Trophoblast cell (in vitro differentiated cells and primary cell): ENCODE results near the gene NLE1.
"Not testable (repeated sequence)": the region's sequence is repeated elsewhere in the genome, so short reads cannot be mapped to it uniquely, and the experiment has no call there.

ENCODE experiments used
- DNase-seq, 2 donors: peaks; one replicate each; pipeline ENCODE4 v3.0.0-alpha.2; 2016
- H2AFZ ChIP-seq: 2 replicates; pipeline ENCODE4 v1.6.1; 2013; ENCODE audit warnings: low read length, moderate library complexity, mild to moderate bottlenecking; ENCODE audit not compliant: insufficient read depth, poor library complexity
- H2AK5ac ChIP-seq: 2 replicates; pipeline ENCODE4 v1.6.1; 2013; ENCODE audit warnings: mild to moderate bottlenecking, low read length
- H2BK120ac ChIP-seq: 2 replicates; pipeline ENCODE4 v1.6.1; 2013; ENCODE audit warnings: low read length, mild to moderate bottlenecking, moderate library complexity; ENCODE audit not compliant: insufficient read depth, poor library complexity
- H2BK12ac ChIP-seq: 2 replicates; pipeline ENCODE4 v1.6.1; 2013; ENCODE audit warnings: mild to moderate bottlenecking, low read length, moderate library complexity
- H2BK5ac ChIP-seq: 2 replicates; pipeline ENCODE4 v1.6.1; 2013; ENCODE audit warnings: low read length, low read depth, moderate library complexity, mild to moderate bottlenecking; ENCODE audit not compliant: poor library complexity
- H3K14ac ChIP-seq: 2 replicates; pipeline ENCODE4 v1.6.1; 2013; ENCODE audit warnings: mild to moderate bottlenecking, low read length
- H3K18ac ChIP-seq: 2 replicates; pipeline ENCODE4 v1.6.1; 2013; ENCODE audit warnings: mild to moderate bottlenecking, low read length
- H3K23ac ChIP-seq: 2 replicates; pipeline ENCODE4 v1.6.1; 2013; ENCODE audit warnings: low read length
- H3K27ac ChIP-seq: 2 replicates; pipeline ENCODE4 v1.5.1; 2013; ENCODE audit warnings: low read depth, mild to moderate bottlenecking, inconsistent platforms, low read length, moderate library complexity
- H3K27me3 ChIP-seq: 2 replicates; pipeline ENCODE4 v1.6.1; 2013; ENCODE audit warnings: inconsistent platforms, mild to moderate bottlenecking, low read length, moderate library complexity; ENCODE audit not compliant: insufficient read depth
- H3K36me3 ChIP-seq, 2 experiments: 1 replicate in 1 of 2; 2 replicates in 1 of 2; pipeline ENCODE4 v1.6.1; 2013; ENCODE audit warnings: low read length in 2 of 2, mild to moderate bottlenecking in 2 of 2, moderate library complexity in 1 of 2; ENCODE audit not compliant: insufficient read depth in 2 of 2, control insufficient read depth in 1 of 2
- H3K4ac ChIP-seq: 2 replicates; pipeline ENCODE4 v1.6.1; 2013; ENCODE audit warnings: low read depth, mild to moderate bottlenecking, low read length, moderate library complexity
- H3K4me1 ChIP-seq, 2 experiments: 1 replicate in 1 of 2; 2 replicates in 1 of 2; pipeline ENCODE4 v1.6.1; 2013; ENCODE audit warnings: low read length in 2 of 2, mild to moderate bottlenecking in 2 of 2, moderate library complexity in 1 of 2; ENCODE audit not compliant: insufficient read depth in 2 of 2, control insufficient read depth in 1 of 2
- H3K4me2 ChIP-seq: 2 replicates; pipeline ENCODE4 v1.6.1; 2013; ENCODE audit warnings: inconsistent platforms, mild to moderate bottlenecking, low read length, moderate library complexity
- H3K4me3 ChIP-seq: 2 replicates; pipeline ENCODE4 v1.5.1; 2013; ENCODE audit warnings: mild to moderate bottlenecking, low read depth, low read length, inconsistent platforms
- H3K79me1 ChIP-seq: one replicate; pipeline ENCODE4 v1.6.1; 2013; ENCODE audit warnings: low read length
- H3K79me2 ChIP-seq: 2 replicates; pipeline ENCODE4 v1.6.1; 2013; ENCODE audit warnings: low read length, mild to moderate bottlenecking; ENCODE audit not compliant: control insufficient read depth, insufficient read depth, poor library complexity
- H3K9ac ChIP-seq: 2 replicates; pipeline ENCODE4 v1.6.1; 2013; ENCODE audit warnings: mild to moderate bottlenecking, low read length
- H3K9me3 ChIP-seq: 2 replicates; pipeline ENCODE4 v1.6.1; 2013; ENCODE audit warnings: low read depth, mild to moderate bottlenecking, control low read depth, inconsistent platforms, low read length; ENCODE audit not compliant: insufficient read depth
- H4K12ac ChIP-seq: 2 replicates; pipeline ENCODE4 v1.6.1; 2013; ENCODE audit warnings: low read depth, mild to moderate bottlenecking, low read length, moderate library complexity
- H4K8ac ChIP-seq: 2 replicates; pipeline ENCODE4 v1.6.1; 2013; ENCODE audit warnings: low read depth, mild to moderate bottlenecking, low read length, moderate library complexity
- H4K91ac ChIP-seq: one replicate; pipeline ENCODE4 v1.6.1; 2013; ENCODE audit warnings: low read depth, mild to moderate bottlenecking, low read length, moderate library complexity
- WGBS: extraction: QIAGEN DNeasy Blood & Tissue Kit; methylation state at CpG from one replicate; pipeline ENCODE4 v1.1.7; 2013; ENCODE audit warnings: missing lambda C conversion rate; ENCODE audit not compliant: insufficient read length, insufficient coverage; ENCODE audit errors: extremely low coverage; 5-methylcytosine and 5-hydroxymethylcytosine counted together

NLE1 gene

GRCh38 chr17:35151080-35151479, 9.0 kb upstream of the NLE1 start:
- not testable (repeated sequence) for H3K9me3 ChIP-seq, H3K4ac ChIP-seq, H3K79me2 ChIP-seq, H3K9ac ChIP-seq, H2BK12ac ChIP-seq, H2AFZ ChIP-seq, H2BK5ac ChIP-seq, H3K4me3 ChIP-seq, H2AK5ac ChIP-seq, H4K91ac ChIP-seq, H3K36me3 ChIP-seq, H4K12ac ChIP-seq, H4K8ac ChIP-seq, H3K27ac ChIP-seq, H3K14ac ChIP-seq, H2BK120ac ChIP-seq, H3K4me2 ChIP-seq, H3K18ac ChIP-seq, DNase-seq, H3K23ac ChIP-seq, H3K79me1 ChIP-seq, H3K27me3 ChIP-seq
- peaks cover 9 to 13% of the 10 kb centered on the region in 2 experiments for H3K4me1 ChIP-seq
- WGBS = no CpG with 5 or more reads among the region's 29 CpGs

- no peak for DNase-seq
- no peaks in the 10 kb centered on the region for H3K79me2 ChIP-seq
- H4K8ac ChIP-seq = no peak overlapping the region
- no peaks in the 10 kb centered on the region for H3K79me1 ChIP-seq
- H3K18ac ChIP-seq = no peak overlapping the region
- H3K27me3 ChIP-seq = no peaks in the 10 kb centered on the region
- no peak overlapping the region for H3K4me3 ChIP-seq
- H2BK120ac ChIP-seq = no peak overlapping the region
- no peak overlapping the region for H2BK5ac ChIP-seq
- H2AFZ ChIP-seq = no peak overlapping the region
- no CpG with 5 or more reads among the region's 11 CpGs for WGBS
- no peak overlapping the region for H4K12ac ChIP-seq
- H3K36me3 ChIP-seq = no peaks in the 10 kb centered on the region
- no peak overlapping the region for H4K91ac ChIP-seq
- no peak overlapping the region for H3K4ac ChIP-seq
- H3K4me2 ChIP-seq = no peak overlapping the region
- no peak overlapping the region for H3K14ac ChIP-seq
- no peak overlapping the region for H3K23ac ChIP-seq
- no peak overlapping the region for H3K9ac ChIP-seq
- H2AK5ac ChIP-seq = no peak overlapping the region
- no peak overlapping the region for H3K27ac ChIP-seq
- H2BK12ac ChIP-seq = no peak overlapping the region
- peaks cover 9 to 13% of the 10 kb centered on the region in 2 experiments for H3K4me1 ChIP-seq
- peaks cover 7% of the 10 kb centered on the region for H3K9me3 ChIP-seq
Observed at GRCh38 chr17:35149941-35150340, 7.8 kb upstream of the NLE1 start.

GRCh38 chr17:35148144-35148543, 6.0 kb upstream of the NLE1 start:
- H3K4ac ChIP-seq = no peak overlapping the region
- no peak overlapping the region for H3K23ac ChIP-seq
- H2AK5ac ChIP-seq = no peak overlapping the region
- peak; percentile 23 to 63 for DNase-seq
- no peaks in the 10 kb centered on the region for H3K79me2 ChIP-seq
- H4K8ac ChIP-seq = no peak overlapping the region
- H3K9me3 ChIP-seq = peaks cover 4% of the 10 kb centered on the region
- no peak overlapping the region for H4K12ac ChIP-seq
- no peak overlapping the region for H3K14ac ChIP-seq
- no peak overlapping the region for H3K27ac ChIP-seq
- peaks cover 9 to 13% of the 10 kb centered on the region in 2 experiments for H3K4me1 ChIP-seq
- H3K27me3 ChIP-seq = no peaks in the 10 kb centered on the region
- no peak overlapping the region for H4K91ac ChIP-seq
- H3K9ac ChIP-seq = no peak overlapping the region
- no peak overlapping the region for H2BK5ac ChIP-seq
- H2BK12ac ChIP-seq = no peak overlapping the region
- H3K18ac ChIP-seq = no peak overlapping the region
- no peak overlapping the region for H3K4me2 ChIP-seq
- no peak overlapping the region for H2BK120ac ChIP-seq
- no peak overlapping the region for H3K4me3 ChIP-seq
- no CpG with 5 or more reads among the region's 9 CpGs for WGBS
- H2AFZ ChIP-seq = no peak overlapping the region
- H3K79me1 ChIP-seq = no peaks in the 10 kb centered on the region
- H3K36me3 ChIP-seq = no peaks in the 10 kb centered on the region

- WGBS = no CpG with 5 or more reads among the region's 4 CpGs
Observed at GRCh38 chr17:35147375-35147905, 5.3 kb upstream of the NLE1 start, which contains the start of gene UNC45B. UNC45B (plus strand) TSS chr17:35147817; CDS start chr17:35148264, 447 bp downstream.

More at GRCh38 chr17:35147375-35147905, 5.3 kb upstream of the NLE1 start, which contains the start of gene UNC45B:
- Histone ChIP-seq H3K4ac (no peak within 1 kb of the TSS), H3K4me2 (no peak within 1 kb of the TSS), H2BK120ac (no peak within 1 kb of the TSS), H2BK12ac (no peak within 1 kb of the TSS), H2AFZ (no peak within 1 kb of the TSS), H2AK5ac (no peak within 1 kb of the TSS), H4K12ac (no peak within 1 kb of the TSS), H3K4me3 (no peak within 1 kb of the TSS), H3K14ac (no peak within 1 kb of the TSS), H4K8ac (no peak within 1 kb of the TSS), H3K9ac (no peak within 1 kb of the TSS), H3K9me3 (peaks cover 4% of the 10 kb centered on the region), H3K23ac (no peak within 1 kb of the TSS), H3K18ac (no peak within 1 kb of the TSS), H4K91ac (no peak within 1 kb of the TSS), H3K79me1 (no peaks in the 10 kb centered on the region), H3K36me3 (no peaks in the 10 kb centered on the region), H3K27me3 (no peaks in the 10 kb centered on the region), H3K4me1 (peaks cover 9 to 10% of the 10 kb centered on the region in 2 experiments), H3K79me2 (no peaks in the 10 kb centered on the region), H3K27ac (no peak within 1 kb of the TSS), H2BK5ac (no peak within 1 kb of the TSS)
- DNase-seq = no peak
